Cardiac fibroblast (primary cell): ENCODE results near the gene MVB12B.

Source experiments
- DNase-seq, 2 donors: peaks; one replicate each; pipeline versions ENCODE4 v3.0.0 to v3.0.0-alpha.2; 2010; ENCODE audit warnings: low read depth in 2 of 2
- H3K4me3 ChIP-seq, 2 donors: replicated peaks in 1 of 2; 1 replicate in 1 of 2; 2 replicates in 1 of 2; pipeline ENCODE4 v1.5.1; 2011; ENCODE audit warnings: low read depth in 2 of 2, low read length in 2 of 2, mild to moderate bottlenecking in 2 of 2, moderate library complexity in 1 of 2
- CTCF ChIP-seq: IDR thresholded peaks from one replicate; pipeline ENCODE4 v1.5.1; 2011; ENCODE audit warnings: low read depth, mild to moderate bottlenecking, low read length, inconsistent platforms

MVB12B gene

GRCh38 chr9:126420135-126420534 lies 93.5 kb downstream of the MVB12B start:
- no peak for TF ChIP-seq CTCF
- H3K4me3 ChIP-seq, result no peak overlapping the region
- DNase-seq, result no peak

DNA sequence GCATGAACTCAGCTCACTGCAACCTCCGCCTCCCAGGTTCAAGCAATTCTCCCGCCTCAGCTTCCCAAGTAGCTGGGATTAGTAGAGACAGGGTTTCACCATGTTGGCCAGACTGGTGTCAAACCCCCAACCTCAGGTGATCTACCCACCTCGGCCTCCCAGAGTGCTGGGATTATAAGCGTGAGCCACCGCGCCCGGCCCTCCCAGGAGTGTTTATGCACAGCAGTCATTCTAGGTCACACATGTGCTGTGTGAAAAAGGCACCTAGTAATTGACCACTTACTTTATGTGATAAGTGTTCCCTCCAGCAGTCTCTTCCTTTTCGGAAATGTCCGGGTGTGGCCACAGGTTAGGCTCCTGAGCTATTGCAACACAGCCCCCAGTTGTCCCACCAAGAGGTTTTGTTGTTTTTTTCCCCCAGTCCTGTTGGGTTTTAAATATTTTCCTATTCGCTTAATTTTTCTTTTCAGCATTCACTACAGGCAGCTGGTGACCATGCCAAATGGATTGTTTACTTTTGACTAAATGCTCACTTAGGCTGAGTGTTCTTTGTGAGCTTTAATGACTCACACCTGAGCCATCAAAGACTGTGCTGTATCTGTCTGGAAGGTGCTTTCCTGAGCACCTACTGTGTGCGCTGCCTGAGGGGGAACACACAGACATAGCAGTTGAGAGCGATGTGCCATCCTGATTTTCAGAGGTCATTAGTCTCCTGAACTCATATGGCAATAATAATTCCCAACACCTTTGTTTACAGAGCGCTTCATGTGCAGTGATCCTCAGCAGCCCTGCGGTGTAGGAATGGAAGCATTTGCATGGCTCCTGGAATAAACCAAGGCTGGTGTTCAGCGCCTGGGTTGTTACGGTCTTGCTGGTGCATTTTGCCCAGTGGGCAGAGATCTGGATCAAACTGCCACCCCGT lies 94.3 kb downstream of the MVB12B start:
- TF ChIP-seq CTCF, result no peak
- peak in 1 of 2 donors; percentile 65 for DNase-seq
- no peak overlapping the region for H3K4me3 ChIP-seq

DNA sequence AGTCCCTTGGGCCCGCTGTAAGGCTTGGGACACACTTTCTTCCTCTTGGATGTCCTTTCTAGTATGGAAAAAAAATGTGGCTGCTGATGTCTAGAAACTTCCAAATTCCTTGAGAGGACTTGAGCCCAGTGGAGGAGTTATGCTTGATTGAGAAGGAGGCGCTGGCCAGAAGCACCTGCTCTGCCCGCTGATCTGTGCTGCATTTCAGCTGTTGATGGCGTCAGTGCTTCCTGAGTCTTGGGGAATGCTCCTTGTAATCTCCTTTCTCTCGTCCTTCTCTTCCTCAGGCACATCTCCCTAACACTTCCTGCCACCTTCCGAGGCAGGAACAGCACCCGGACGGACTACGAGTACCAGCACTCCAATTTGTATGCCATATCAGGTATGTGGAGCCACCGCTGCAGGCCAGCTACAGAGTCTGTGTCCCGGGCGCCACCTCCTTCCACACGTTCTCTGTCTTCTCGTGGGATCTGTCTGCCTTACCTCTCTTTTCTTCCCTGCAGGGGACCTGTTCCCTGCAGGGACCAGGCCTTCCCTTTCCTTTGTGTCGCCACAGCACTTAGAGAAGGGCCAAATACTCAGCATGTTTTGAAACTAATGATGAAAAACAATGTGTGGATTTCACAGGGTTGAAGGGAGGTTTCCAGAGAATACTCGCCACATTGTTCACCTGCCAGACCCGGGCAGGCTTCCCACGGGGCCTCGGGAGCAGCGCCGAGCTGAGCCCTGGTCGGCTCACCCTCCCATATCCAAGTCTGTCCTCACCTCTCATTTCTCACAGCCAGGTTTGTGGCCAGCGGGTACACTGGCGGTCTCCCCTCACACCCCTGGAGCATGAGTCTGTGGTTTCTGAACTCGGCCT lies 95.2 kb downstream of the MVB12B start:
- TF ChIP-seq CTCF, result no peak
- H3K4me3 ChIP-seq, result no peak overlapping the region
- DNase-seq, result no peak

GRCh38 chr9:126423142-126423915 lies 96.7 kb downstream of the MVB12B start:
- no peak overlapping the region for H3K4me3 ChIP-seq
- no peak for TF ChIP-seq CTCF
- no peak for DNase-seq

DNA sequence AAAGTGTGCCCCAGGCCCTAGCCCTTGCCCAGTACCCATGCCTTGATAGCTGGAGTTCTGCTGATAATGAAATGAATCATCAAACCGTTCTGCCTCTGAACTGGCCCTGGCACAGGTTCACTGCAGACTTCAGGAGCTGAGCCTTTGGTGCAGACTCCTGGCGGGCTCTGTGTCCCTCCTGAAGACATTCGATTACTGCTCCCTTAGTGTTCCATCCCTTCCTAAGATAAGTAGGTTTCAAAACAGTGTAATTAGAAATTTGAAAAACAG lies 97.2 kb downstream of the MVB12B start:
- no peak overlapping the region for H3K4me3 ChIP-seq
- DNase-seq, result no peak
- no peak for TF ChIP-seq CTCF

- no peak for TF ChIP-seq CTCF
- no peak for DNase-seq
- H3K4me3 ChIP-seq, result no peak overlapping the region
Observed at GRCh38 chr9:126424511-126424910, 97.9 kb downstream of the MVB12B start.
